Measurements from ENCODE around the gene SAG.

DNA sequence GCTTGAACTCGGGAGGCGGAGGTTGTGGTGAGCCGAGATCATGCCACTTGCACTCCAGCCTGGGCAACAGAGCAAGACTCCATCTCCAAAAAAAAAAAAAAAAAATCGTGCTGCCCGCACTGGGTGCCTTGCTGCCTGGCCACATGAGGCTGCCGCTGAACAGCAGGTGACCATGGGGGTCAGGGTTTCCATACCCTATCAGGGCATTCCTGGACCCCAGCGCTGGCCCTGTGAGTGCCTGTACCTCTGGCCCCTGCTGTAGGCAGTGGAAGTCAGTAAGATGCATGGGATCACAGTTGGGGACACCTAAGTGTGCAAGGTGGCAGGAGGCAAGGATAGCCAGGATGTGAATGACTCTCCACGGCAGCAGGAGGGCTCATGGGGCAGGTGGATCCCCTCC is 18.9 kb downstream of the SAG start:
- TF ChIP-seq SP1 (CRISPR knock-in tag; IDR thresholded peaks at IDR 0.05), result no peak
- no peak for TF ChIP-seq E2F1 (CRISPR knock-in tag; IDR thresholded peaks at IDR 0.05)
- TF ChIP-seq FOXA1 (IDR thresholded peaks at IDR 0.05; ENCODE audit: borderline replicate concordance), result no peak
- TF ChIP-seq EP300 (IDR thresholded peaks at IDR 0.05; ENCODE audit: low read length), result no peak
